ENCODE data around the gene SCOC. TPM values are rescaled to one million over a fixed set of nuclear protein-coding genes. Genes with fewer than 3 reads are reported as not detected.

The SCOC gene
- total and polyA plus RNA-seq, 7 donors: 23.9 to 85.9 (median 31.6) TPM

GRCh38 chr4:140342620-140343019 lies 30.8 kb upstream of the SCOC start:
- H3K4me3 ChIP-seq: no peak overlapping the region
- no peaks in the 10 kb centered on the region for H3K36me3 ChIP-seq (ENCODE audit: insufficient read depth in 1 of 2, low read depth in 1 of 2)
- no peaks in the 10 kb centered on the region for H3K27me3 ChIP-seq (ENCODE audit: insufficient read depth in 3 of 3, low read length in 2 of 3)
- H3K4me1 ChIP-seq: no peaks in the 10 kb centered on the region
- no peak overlapping the region for H3K27ac ChIP-seq
- ATAC-seq (no peak), DNase-seq (no peak)
- no peak for TF ChIP-seq CTCF (IDR thresholded peaks at IDR 0.05)
- H3K9me3 ChIP-seq: no peaks in the 10 kb centered on the region
- 70 to 88% (median 85%) methylated on average over 1 of the region's 1 CpG for WGBS, 3 donors
- intact Hi-C loops (cut with DNase I): no loop called here

GRCh38 chr4:140343303-140343702 lies 30.1 kb upstream of the SCOC start:
- Histone ChIP-seq H3K27ac (no peak overlapping the region), H3K27me3 (ENCODE audit: insufficient read depth in 3 of 3, low read length in 2 of 3) (no peaks in the 10 kb centered on the region), H3K9me3 (no peaks in the 10 kb centered on the region), H3K4me3 (no peak overlapping the region), H3K36me3 (ENCODE audit: insufficient read depth in 1 of 2, low read depth in 1 of 2) (no peaks in the 10 kb centered on the region), H3K4me1 (no peaks in the 10 kb centered on the region)
- no peak for TF ChIP-seq CTCF (IDR thresholded peaks at IDR 0.05)
- WGBS, 3 donors: 23 to 29% (median 24%) methylated on average over 5 of the region's 5 CpGs
- DNase-seq (no peak), ATAC-seq (no peak)
- intact Hi-C loops (cut with DNase I): no loop called here

GRCh38 chr4:140344101-140344500 lies 29.3 kb upstream of the SCOC start:
- Histone ChIP-seq H3K27me3 (ENCODE audit: insufficient read depth in 3 of 3, low read length in 2 of 3) (no peaks in the 10 kb centered on the region), H3K27ac (no peak overlapping the region)
- no peak for ATAC-seq

GRCh38 chr4:140344621-140345020 lies 28.8 kb upstream of the SCOC start:
- Histone ChIP-seq H3K9me3 (no peaks in the 10 kb centered on the region), H3K4me1 (no peaks in the 10 kb centered on the region), H3K4me3 (no peak overlapping the region), H3K36me3 (ENCODE audit: insufficient read depth in 1 of 2, low read depth in 1 of 2) (no peaks in the 10 kb centered on the region), H3K27me3 (ENCODE audit: insufficient read depth in 3 of 3, low read length in 2 of 3) (no peaks in the 10 kb centered on the region), H3K27ac (no peak overlapping the region)
- intact Hi-C loops (cut with DNase I): no loop called here
- 84 to 87% (median 84%) methylated on average over 9 of the region's 9 CpGs for WGBS, 3 donors
- DNase-seq: no peak
- no peak for TF ChIP-seq CTCF (IDR thresholded peaks at IDR 0.05)
- ATAC-seq: no peak

More at GRCh38 chr4:140344101-140344500, 29.3 kb upstream of the SCOC start:
- no peaks in the 10 kb centered on the region for H3K4me1 ChIP-seq
- no peaks in the 10 kb centered on the region for H3K9me3 ChIP-seq
- no peaks in the 10 kb centered on the region for H3K36me3 ChIP-seq (ENCODE audit: insufficient read depth in 1 of 2, low read depth in 1 of 2)
- H3K4me3 ChIP-seq: no peak overlapping the region
- DNase-seq: no peak
- TF ChIP-seq CTCF (IDR thresholded peaks at IDR 0.05): no peak
- intact Hi-C loops (cut with DNase I): no loop called here
- WGBS, 3 donors: 76 to 86% (median 78%) methylated on average over 3 of the region's 3 CpGs

- no peaks in the 10 kb centered on the region for H3K4me1 ChIP-seq
- 72 to 87% (median 76%) methylated on average over 9 of the region's 9 CpGs for WGBS, 3 donors
- H3K27ac ChIP-seq: no peak overlapping the region
- no peak overlapping the region for H3K4me3 ChIP-seq
- no peak for ATAC-seq
- no peaks in the 10 kb centered on the region for H3K9me3 ChIP-seq
- no peaks in the 10 kb centered on the region for H3K27me3 ChIP-seq (ENCODE audit: insufficient read depth in 3 of 3, low read length in 2 of 3)
- DNase-seq: no peak
- intact Hi-C loops (cut with DNase I): no loop called here
- TF ChIP-seq CTCF (IDR thresholded peaks at IDR 0.05): no peak
- H3K36me3 ChIP-seq (ENCODE audit: insufficient read depth in 1 of 2, low read depth in 1 of 2): no peaks in the 10 kb centered on the region
Measured at GRCh38 chr4:140346136-140346535, 27.3 kb upstream of the SCOC start.

Data from psoas muscle (tissue), 8 donors.